Mucosa of rectum (tissue), 2 donors: Measurements from ENCODE around the gene SORCS2.

Experiments
- H3K27ac ChIP-seq, 2 donors: one replicate each; pipeline ENCODE4 v1.7.0; 2013; ENCODE audit warnings: inconsistent platforms in 2 of 2, low read depth in 2 of 2, low read length in 2 of 2
- H3K27me3 ChIP-seq, 2 donors: one replicate each; pipeline ENCODE4 v1.7.0; 2013; ENCODE audit warnings: low read length in 2 of 2; ENCODE audit not compliant: control insufficient read depth in 2 of 2, insufficient read depth in 2 of 2
- H3K36me3 ChIP-seq, 2 donors: one replicate each; pipeline ENCODE4 v1.7.0; 2013; ENCODE audit warnings: low read length in 2 of 2; ENCODE audit not compliant: control insufficient read depth in 2 of 2, insufficient read depth in 2 of 2
- H3K4me1 ChIP-seq, 2 donors: one replicate each; pipeline ENCODE4 v1.7.0; 2013; ENCODE audit warnings: low read length in 2 of 2, mild to moderate bottlenecking in 1 of 2; ENCODE audit not compliant: control insufficient read depth in 2 of 2, insufficient read depth in 2 of 2
- H3K4me3 ChIP-seq, 2 donors: one replicate each; pipeline ENCODE4 v1.7.0; 2013; ENCODE audit warnings: low read length in 2 of 2
- H3K9ac ChIP-seq, 2 donors: one replicate each; pipeline ENCODE4 v1.7.0; 2013; ENCODE audit warnings: low read length in 2 of 2, low read depth in 1 of 2, mild to moderate bottlenecking in 1 of 2
- H3K9me3 ChIP-seq, 2 donors: one replicate each; pipeline ENCODE4 v1.7.0; 2013; ENCODE audit warnings: low read length in 2 of 2; ENCODE audit not compliant: control insufficient read depth in 2 of 2
- donor health status: healthy.
- donor health status: Normal muscosa, but diverticular disease.

Gene SORCS2

DNA sequence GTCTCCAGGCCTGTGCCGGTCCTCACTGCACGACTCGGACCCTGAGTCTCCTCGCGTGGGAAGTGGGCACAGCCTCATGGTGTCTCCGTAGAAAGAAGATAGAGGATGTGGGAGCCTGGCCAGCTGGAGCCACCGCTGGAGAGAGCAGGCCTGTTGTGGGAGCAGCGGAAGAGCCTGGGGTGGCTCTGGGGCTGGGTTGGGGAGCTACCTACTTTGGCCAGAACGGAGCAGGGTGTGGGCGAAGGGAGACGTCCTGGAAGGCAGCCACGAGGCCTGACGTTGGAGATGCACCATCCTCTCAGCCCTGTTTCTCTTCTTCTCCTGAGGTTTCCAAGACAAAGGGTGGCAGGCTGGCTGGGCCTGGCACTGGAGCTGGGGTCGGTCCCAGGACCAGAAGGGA is 93.8 kb downstream of the SORCS2 start:
- no peak overlapping the region for H3K9ac ChIP-seq
- no peaks in the 10 kb centered on the region for H3K9me3 ChIP-seq
- H3K4me1 ChIP-seq = no peaks in the 10 kb centered on the region
- H3K27me3 ChIP-seq = no peaks in the 10 kb centered on the region
- no peaks in the 10 kb centered on the region for H3K36me3 ChIP-seq
- no peak overlapping the region for H3K4me3 ChIP-seq
- H3K27ac ChIP-seq = no peak overlapping the region

- no peaks in the 10 kb centered on the region for H3K4me1 ChIP-seq
- no peak overlapping the region for H3K27ac ChIP-seq
- H3K27me3 ChIP-seq = no peaks in the 10 kb centered on the region
- no peaks in the 10 kb centered on the region for H3K36me3 ChIP-seq
- no peaks in the 10 kb centered on the region for H3K9me3 ChIP-seq
- no peak overlapping the region for H3K4me3 ChIP-seq
- no peak overlapping the region for H3K9ac ChIP-seq
Measured at GRCh38 chr4:7286798-7287197, 94.5 kb downstream of the SORCS2 start.

GRCh38 chr4:7287274-7287917 is 95.1 kb downstream of the SORCS2 start:
- Histone ChIP-seq H3K27ac (no peak overlapping the region), H3K27me3 (no peaks in the 10 kb centered on the region), H3K4me1 (no peaks in the 10 kb centered on the region), H3K9ac (no peak overlapping the region), H3K36me3 (no peaks in the 10 kb centered on the region), H3K4me3 (no peak overlapping the region), H3K9me3 (no peaks in the 10 kb centered on the region)

DNA sequence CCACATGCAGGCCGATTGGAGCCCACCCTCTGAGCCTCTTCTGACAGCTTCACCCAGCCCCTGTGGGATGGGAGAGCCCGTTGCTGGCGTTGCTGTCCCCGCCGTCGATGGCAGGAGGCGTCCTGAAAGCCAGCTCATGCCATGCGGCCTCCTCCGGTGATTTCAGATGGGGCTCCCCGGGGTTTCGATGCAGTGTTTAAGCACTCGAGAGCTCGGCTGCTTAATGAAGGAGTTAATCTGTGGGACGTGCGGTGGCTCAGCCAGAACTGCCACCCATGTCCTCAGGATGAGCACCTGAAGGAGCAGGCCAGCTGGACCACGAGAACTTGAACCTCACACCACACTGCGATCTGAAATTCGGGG is 95.6 kb downstream of the SORCS2 start:
- Histone ChIP-seq H3K36me3 (no peaks in the 10 kb centered on the region), H3K4me1 (no peaks in the 10 kb centered on the region), H3K9me3 (no peaks in the 10 kb centered on the region), H3K9ac (no peak overlapping the region), H3K27ac (no peak overlapping the region), H3K4me3 (no peak overlapping the region), H3K27me3 (no peaks in the 10 kb centered on the region)

GRCh38 chr4:7288751-7289523 is 96.6 kb downstream of the SORCS2 start:
- no peaks in the 10 kb centered on the region for H3K9me3 ChIP-seq
- H3K4me3 ChIP-seq = no peak overlapping the region
- H3K4me1 ChIP-seq = no peaks in the 10 kb centered on the region
- H3K27me3 ChIP-seq = no peaks in the 10 kb centered on the region
- H3K36me3 ChIP-seq = no peaks in the 10 kb centered on the region
- no peak overlapping the region for H3K9ac ChIP-seq
- no peak overlapping the region for H3K27ac ChIP-seq

- H3K9ac ChIP-seq = no peak overlapping the region
Measured at GRCh38 chr4:7289589-7289988, 97.3 kb downstream of the SORCS2 start.

DNA sequence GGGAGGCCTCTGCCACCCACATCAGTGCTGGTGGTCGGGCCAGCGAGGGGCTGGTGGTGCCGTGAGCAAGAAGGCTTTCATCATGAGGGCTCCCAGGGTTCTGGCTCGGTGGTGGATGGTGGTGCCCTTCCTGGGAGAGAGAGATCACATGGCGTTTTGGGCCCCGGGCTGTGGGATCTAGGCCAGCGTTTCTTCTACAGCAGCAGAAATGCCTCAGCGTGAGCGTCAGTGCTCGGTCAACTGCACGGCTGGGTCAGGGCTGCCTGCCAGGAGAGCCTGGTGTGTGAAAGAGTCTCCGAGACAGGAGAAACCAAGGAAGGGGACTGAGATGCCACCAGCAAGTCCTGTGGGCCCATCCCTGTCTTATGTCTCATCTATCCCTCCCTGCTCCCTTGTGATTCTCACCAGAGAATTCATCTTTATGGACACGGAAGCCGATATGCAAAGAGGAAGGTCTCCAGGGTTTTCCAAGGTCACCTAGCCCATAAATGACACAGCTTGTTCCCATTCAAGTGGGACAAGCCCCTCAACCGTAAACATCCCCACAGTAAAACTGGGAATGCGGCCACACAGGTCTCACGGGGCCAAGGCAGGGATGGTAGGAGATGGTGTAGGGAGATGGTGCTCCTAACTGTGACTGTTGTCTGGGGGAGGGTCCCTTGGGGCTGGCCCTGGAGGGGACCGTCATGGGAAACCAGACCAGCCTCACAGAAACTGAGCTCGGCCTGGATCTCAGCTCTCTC is 99.2 kb downstream of the SORCS2 start:
- H3K36me3 ChIP-seq = no peaks in the 10 kb centered on the region
- H3K27me3 ChIP-seq = no peaks in the 10 kb centered on the region
- H3K4me3 ChIP-seq = no peak overlapping the region
- H3K9me3 ChIP-seq = no peaks in the 10 kb centered on the region
- no peaks in the 10 kb centered on the region for H3K4me1 ChIP-seq
- H3K27ac ChIP-seq = no peak overlapping the region
- no peak overlapping the region for H3K9ac ChIP-seq

More at GRCh38 chr4:7289589-7289988, 97.3 kb downstream of the SORCS2 start:
- no peaks in the 10 kb centered on the region for H3K36me3 ChIP-seq
- no peaks in the 10 kb centered on the region for H3K4me1 ChIP-seq
- no peaks in the 10 kb centered on the region for H3K9me3 ChIP-seq
- no peaks in the 10 kb centered on the region for H3K27me3 ChIP-seq
- H3K4me3 ChIP-seq = no peak overlapping the region
- no peak overlapping the region for H3K27ac ChIP-seq

DNA sequence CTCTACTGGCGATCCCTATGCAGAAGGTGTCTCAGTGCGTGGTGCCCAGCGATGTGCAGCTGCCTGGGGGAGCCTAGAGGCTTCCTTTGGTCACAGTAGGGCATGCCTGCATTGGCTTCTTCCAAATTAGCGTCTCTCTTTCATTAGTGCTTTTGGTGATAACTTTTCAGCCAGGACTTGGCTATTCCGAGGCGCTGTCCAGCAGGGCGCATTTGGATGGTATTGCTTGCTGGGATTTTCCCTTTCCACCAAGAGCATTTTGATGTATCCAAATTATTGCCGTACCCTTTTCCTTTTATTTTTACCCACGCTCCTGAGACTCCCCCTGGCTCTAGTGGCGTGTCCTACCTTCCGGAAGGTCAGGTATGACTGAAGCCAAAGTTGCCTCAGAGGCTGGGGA is 101.4 kb downstream of the SORCS2 start:
- no peaks in the 10 kb centered on the region for H3K4me1 ChIP-seq
- no peak overlapping the region for H3K4me3 ChIP-seq
- no peaks in the 10 kb centered on the region for H3K27me3 ChIP-seq
- no peaks in the 10 kb centered on the region for H3K36me3 ChIP-seq
- no peak overlapping the region for H3K9ac ChIP-seq
- no peak overlapping the region for H3K27ac ChIP-seq
- H3K9me3 ChIP-seq = no peaks in the 10 kb centered on the region

GRCh38 chr4:7294176-7294756 is 101.9 kb downstream of the SORCS2 start:
- H3K4me3 ChIP-seq = no peak overlapping the region
- H3K36me3 ChIP-seq = no peaks in the 10 kb centered on the region
- no peaks in the 10 kb centered on the region for H3K9me3 ChIP-seq
- H3K9ac ChIP-seq = no peak overlapping the region
- no peaks in the 10 kb centered on the region for H3K4me1 ChIP-seq
- no peak overlapping the region for H3K27ac ChIP-seq
- no peaks in the 10 kb centered on the region for H3K27me3 ChIP-seq
